ENCODE results near the gene DIRAS1. TPM values are rescaled to one million over a fixed set of nuclear protein-coding genes. Genes with fewer than 3 reads are reported as not detected.

DIRAS1 gene
- total RNA-seq, 4 donors from 2014 or later: 0.59 to 0.90 (median 0.87) TPM; not detected in 1

- Histone ChIP-seq H3K27me3 (peaks cover 0 to 22% of the 10 kb centered on the region in 2 donors), H3K4me1 (peaks cover 0 to 23% (median 3%) of the 10 kb centered on the region in 4 donors), H3K27ac (peak within 1 kb of the TSS; percentile 28 to 83 (median 70)), H3K4me3 (peak within 1 kb of the TSS; percentile 33 to 71 (median 52)), H3K9me3 (no peaks in the 10 kb centered on the region), H3K36me3 (no peaks in the 10 kb centered on the region)
- 3 to 4% methylated on average over 44 to 46 of the region's 77 CpGs for WGBS, 2 donors
- TF ChIP-seq POLR2A (IDR thresholded peaks at IDR 0.05): peak in 1 of 2 donors; percentile 72
- TF ChIP-seq, protein P1, sequence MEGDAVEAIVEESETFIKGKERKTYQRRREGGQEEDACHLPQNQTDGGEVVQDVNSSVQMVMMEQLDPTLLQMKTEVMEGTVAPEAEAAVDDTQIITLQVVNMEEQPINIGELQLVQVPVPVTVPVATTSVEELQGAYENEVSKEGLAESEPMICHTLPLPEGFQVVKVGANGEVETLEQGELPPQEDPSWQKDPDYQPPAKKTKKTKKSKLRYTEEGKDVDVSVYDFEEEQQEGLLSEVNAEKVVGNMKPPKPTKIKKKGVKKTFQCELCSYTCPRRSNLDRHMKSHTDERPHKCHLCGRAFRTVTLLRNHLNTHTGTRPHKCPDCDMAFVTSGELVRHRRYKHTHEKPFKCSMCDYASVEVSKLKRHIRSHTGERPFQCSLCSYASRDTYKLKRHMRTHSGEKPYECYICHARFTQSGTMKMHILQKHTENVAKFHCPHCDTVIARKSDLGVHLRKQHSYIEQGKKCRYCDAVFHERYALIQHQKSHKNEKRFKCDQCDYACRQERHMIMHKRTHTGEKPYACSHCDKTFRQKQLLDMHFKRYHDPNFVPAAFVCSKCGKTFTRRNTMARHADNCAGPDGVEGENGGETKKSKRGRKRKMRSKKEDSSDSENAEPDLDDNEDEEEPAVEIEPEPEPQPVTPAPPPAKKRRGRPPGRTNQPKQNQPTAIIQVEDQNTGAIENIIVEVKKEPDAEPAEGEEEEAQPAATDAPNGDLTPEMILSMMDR (IDR thresholded peaks at IDR 0.05): no peak
- no peak for TF ChIP-seq EP300 (IDR thresholded peaks at IDR 0.05)
- peak; percentile 84 for DNase-seq (ENCODE audit: low spot score in 2 of 2)
These were observed 18.7 kb downstream of the DIRAS1 start, which contains the start of gene GNG7 for GRCh38 chr19:2702170-2703076. Gene GNG7 (minus strand): TSS chr19:2702694. CDS start chr19:2520688, 182,006 bp downstream.

- Histone ChIP-seq H3K27me3 (peaks cover 0 to 22% of the 10 kb centered on the region in 2 donors), H3K27ac (peak overlapping the region in 3 of 4 donors; percentile 28 to 83 (median 76)), H3K4me1 (peaks cover 0 to 23% (median 3%) of the 10 kb centered on the region in 4 donors), H3K4me3 (peak overlapping the region; percentile 33 to 71 (median 52)), H3K36me3 (no peaks in the 10 kb centered on the region), H3K9me3 (no peaks in the 10 kb centered on the region)
- WGBS, 2 donors: 7 to 10% methylated on average over 9 of the region's 9 CpGs
- DNase-seq (ENCODE audit: low spot score in 2 of 2): no peak
- no peak for TF ChIP-seq POLR2A (IDR thresholded peaks at IDR 0.05)
These were observed 19.6 kb downstream of the DIRAS1 start for GRCh38 chr19:2701361-2702169.

DNA sequence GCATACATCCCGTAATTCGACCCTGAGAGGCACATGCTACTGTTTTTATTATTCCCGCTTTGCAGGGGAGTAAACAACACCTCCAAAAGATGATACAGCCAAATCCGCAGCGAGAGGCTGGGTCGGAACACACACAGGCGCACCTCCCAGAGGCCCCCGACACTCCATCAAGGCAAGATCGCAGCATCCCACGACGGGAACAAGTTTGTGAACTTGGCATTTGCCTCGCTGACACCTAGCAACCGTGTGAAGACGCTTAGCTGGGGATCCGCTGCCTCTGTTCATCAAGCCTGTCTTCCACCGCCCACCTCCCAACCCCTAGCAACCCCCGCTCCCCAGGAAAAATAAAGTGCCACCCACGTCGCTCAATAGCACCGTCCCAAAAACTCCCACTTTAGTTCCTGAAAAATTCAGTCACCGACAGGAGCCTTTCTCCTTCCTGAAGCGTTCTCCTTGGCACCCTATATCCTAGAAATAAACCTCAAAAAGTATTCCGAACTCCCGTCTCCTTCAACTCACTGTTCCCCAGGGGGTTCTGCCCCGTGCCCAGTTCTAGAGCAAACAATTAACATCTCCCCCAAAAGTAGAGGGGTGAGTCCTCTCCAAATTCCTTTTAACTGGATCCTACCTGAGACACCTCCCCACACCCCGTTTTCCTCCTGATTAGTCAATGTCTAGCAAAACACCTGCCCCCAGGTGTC is 20.4 kb downstream of the DIRAS1 start:
- Histone ChIP-seq H3K4me3 (no peak overlapping the region), H3K36me3 (no peaks in the 10 kb centered on the region), H3K27me3 (peaks cover 0 to 22% of the 10 kb centered on the region in 2 donors), H3K4me1 (peaks cover 0 to 24% (median 3%) of the 10 kb centered on the region in 4 donors), H3K27ac (no peak overlapping the region), H3K9me3 (no peaks in the 10 kb centered on the region)
- TF ChIP-seq EP300 (IDR thresholded peaks at IDR 0.05) (no peak), POLR2A (IDR thresholded peaks at IDR 0.05) (no peak)
- TF ChIP-seq, protein P1 (IDR thresholded peaks at IDR 0.05): no peak
- 35 to 38% methylated on average over 26 of the region's 26 CpGs for WGBS, 2 donors
- DNase-seq (ENCODE audit: low spot score in 2 of 2): no peak

DNA sequence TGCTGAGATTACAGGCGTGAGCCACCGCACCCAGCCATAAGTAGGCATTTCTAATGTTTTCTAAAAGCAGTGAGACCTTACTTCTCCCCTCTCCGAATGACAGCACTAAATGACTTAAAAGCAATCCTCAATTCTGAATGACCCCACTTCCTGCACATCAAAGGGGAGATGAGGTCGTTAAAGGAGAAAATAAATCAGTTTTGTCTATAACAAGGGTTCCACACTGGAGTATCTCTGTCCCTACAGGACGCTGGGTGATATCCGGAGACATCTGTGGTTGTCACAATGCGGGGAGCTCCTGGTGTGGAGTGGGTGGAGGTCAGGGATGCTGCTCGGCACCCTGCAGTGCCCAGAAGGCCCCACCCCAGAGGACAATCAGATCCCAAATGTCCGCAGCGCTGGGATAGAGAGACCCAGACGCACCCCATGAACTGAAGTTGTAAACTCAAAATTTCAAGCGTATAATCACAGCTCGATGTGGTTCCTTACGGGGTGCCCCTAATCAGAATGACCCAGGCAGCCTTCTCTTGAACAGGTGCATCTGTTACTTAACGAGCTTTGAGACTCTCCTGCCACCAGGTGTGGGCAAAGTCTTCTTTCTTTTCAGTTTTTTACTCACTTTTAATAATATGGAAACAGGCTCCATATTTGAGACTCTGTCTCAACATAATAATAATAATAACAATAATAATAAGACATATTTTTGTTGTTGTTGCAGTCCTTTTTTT is 21.6 kb downstream of the DIRAS1 start:
- H3K9me3 ChIP-seq: no peaks in the 10 kb centered on the region
- peak overlapping the region in 1 of 4 donors; percentile 14 for H3K27ac ChIP-seq
- no peak for DNase-seq (ENCODE audit: low spot score in 2 of 2)
- H3K4me1 ChIP-seq: peaks cover 0 to 36% (median 10%) of the 10 kb centered on the region in 4 donors
- 57 to 73% methylated on average over 15 of the region's 15 CpGs for WGBS, 2 donors
- TF ChIP-seq EP300 (IDR thresholded peaks at IDR 0.05): no peak
- TF ChIP-seq, protein P1 (IDR thresholded peaks at IDR 0.05): no peak
- no peak for TF ChIP-seq POLR2A (IDR thresholded peaks at IDR 0.05)
- H3K27me3 ChIP-seq: peaks cover 0 to 19% of the 10 kb centered on the region in 2 donors
- no peaks in the 10 kb centered on the region for H3K36me3 ChIP-seq
- no peak overlapping the region for H3K4me3 ChIP-seq
